ENCODE data around the gene RPTOR. TPM values are rescaled to one million over a fixed set of nuclear protein-coding genes. Genes with fewer than 3 reads are reported as not detected.
"Not testable (repeated sequence)": the region's sequence is repeated elsewhere in the genome, so short reads cannot be mapped to it uniquely, and the experiment has no call there.

RPTOR gene
- total and polyA plus RNA-seq, 2 donors (not counting 1 experiment from before 2014, with no cell fraction given), result 6.7 to 22.8 TPM

- Histone ChIP-seq H2AFZ (ENCODE audit: low read length) (no peak overlapping the region), H3K9ac (ENCODE audit: insufficient read depth, low read length) (no peak overlapping the region), H3K4me1 (ENCODE audit: control insufficient read depth, extremely low read depth, insufficient read depth, low read length) (no peaks in the 10 kb centered on the region), H4K20me1 (ENCODE audit: control insufficient read depth, extremely low read depth, insufficient read depth, low read length) (no peaks in the 10 kb centered on the region), H3K27me3 (ENCODE audit: control insufficient read depth, insufficient read depth, low read length) (no peaks in the 10 kb centered on the region), H3K36me3 (ENCODE audit: control insufficient read depth, insufficient read depth, low read length) (no peaks in the 10 kb centered on the region), H3K27ac (ENCODE audit: insufficient read depth, low read length) (no peak overlapping the region), H3K9me3 (ENCODE audit: control insufficient read depth, insufficient read depth, low read depth, low read length) (no peaks in the 10 kb centered on the region), H3K4me3 (replicated peaks in 1 of 4; ENCODE audit: control extremely low read depth in 1 of 4, insufficient read depth in 1 of 4, low read depth in 3 of 4, low read length in 4 of 4) (no peak overlapping the region), H3K79me2 (ENCODE audit: control insufficient read depth, insufficient read depth, low read length) (peaks cover 2% of the 10 kb centered on the region), H3K4me2 (ENCODE audit: extremely low read depth, insufficient read depth, low read length) (no peak overlapping the region)
- no peak for TF ChIP-seq CTCF (conservative IDR thresholded peaks at IDR 0.05 in 1 of 2, IDR thresholded peaks at IDR 0.05 in 1 of 2; ENCODE audit: low read depth in 1 of 2, low read length in 2 of 2)
- DNase-seq (ENCODE audit: low read depth in 2 of 2), result peak in 1 of 2 donors; percentile 52
Measured at GRCh38 chr17:80625627-80626026, 81.0 kb downstream of the RPTOR start.

- H3K36me3 ChIP-seq (ENCODE audit: control insufficient read depth, insufficient read depth, low read length); H3K9me3 ChIP-seq (ENCODE audit: control insufficient read depth, insufficient read depth, low read depth, low read length); DNase-seq (ENCODE audit: low read depth in 2 of 2); H3K4me3 ChIP-seq (replicated peaks in 1 of 4; ENCODE audit: control extremely low read depth in 1 of 4, insufficient read depth in 1 of 4, low read depth in 3 of 4, low read length in 4 of 4); H3K27me3 ChIP-seq (ENCODE audit: control insufficient read depth, insufficient read depth, low read length); H3K79me2 ChIP-seq (ENCODE audit: control insufficient read depth, insufficient read depth, low read length); H3K4me2 ChIP-seq (ENCODE audit: extremely low read depth, insufficient read depth, low read length); H2AFZ ChIP-seq (ENCODE audit: low read length); H3K27ac ChIP-seq (ENCODE audit: insufficient read depth, low read length); H4K20me1 ChIP-seq (ENCODE audit: control insufficient read depth, extremely low read depth, insufficient read depth, low read length); H3K4me1 ChIP-seq (ENCODE audit: control insufficient read depth, extremely low read depth, insufficient read depth, low read length); H3K9ac ChIP-seq (ENCODE audit: insufficient read depth, low read length): not testable (repeated sequence)
Measured at GRCh38 chr17:80628881-80629280, 84.2 kb downstream of the RPTOR start.

- no peak for TF ChIP-seq CTCF (conservative IDR thresholded peaks at IDR 0.05 in 1 of 2, IDR thresholded peaks at IDR 0.05 in 1 of 2; ENCODE audit: low read depth in 1 of 2, low read length in 2 of 2)
- TF ChIP-seq EZH2 (IDR thresholded peaks at IDR 0.05; ENCODE audit: low read length, missing control alignments), result no peak
- no peaks in the 10 kb centered on the region for H3K36me3 ChIP-seq (ENCODE audit: control insufficient read depth, insufficient read depth, low read length)
- no peak for DNase-seq (ENCODE audit: low read depth in 2 of 2)
- H2AFZ ChIP-seq (ENCODE audit: low read length), result no peak overlapping the region
- no peaks in the 10 kb centered on the region for H3K27me3 ChIP-seq (ENCODE audit: control insufficient read depth, insufficient read depth, low read length)
- no peak overlapping the region for H3K9ac ChIP-seq (ENCODE audit: insufficient read depth, low read length)
- H3K9me3 ChIP-seq (ENCODE audit: control insufficient read depth, insufficient read depth, low read depth, low read length), result no peaks in the 10 kb centered on the region
- no peaks in the 10 kb centered on the region for H3K4me1 ChIP-seq (ENCODE audit: control insufficient read depth, extremely low read depth, insufficient read depth, low read length)
- H4K20me1 ChIP-seq (ENCODE audit: control insufficient read depth, extremely low read depth, insufficient read depth, low read length), result no peaks in the 10 kb centered on the region
- no peak overlapping the region for H3K4me3 ChIP-seq (replicated peaks in 1 of 4; ENCODE audit: control extremely low read depth in 1 of 4, insufficient read depth in 1 of 4, low read depth in 3 of 4, low read length in 4 of 4)
- no peak overlapping the region for H3K27ac ChIP-seq (ENCODE audit: insufficient read depth, low read length)
- no peak overlapping the region for H3K4me2 ChIP-seq (ENCODE audit: extremely low read depth, insufficient read depth, low read length)
- peaks cover 14% of the 10 kb centered on the region for H3K79me2 ChIP-seq (ENCODE audit: control insufficient read depth, insufficient read depth, low read length)
Measured at GRCh38 chr17:80629298-80630028, 84.8 kb downstream of the RPTOR start.
